ENCODE measurements around the gene GNA12. TPM values are rescaled to one million over a fixed set of nuclear protein-coding genes. Genes with fewer than 3 reads are reported as not detected.
"Not testable (repeated sequence)": the region's sequence is repeated elsewhere in the genome, so short reads cannot be mapped to it uniquely, and the experiment has no call there.

The GNA12 gene
- total RNA-seq, 1 experiment from 2014 or later: 6.3 TPM

GRCh38 chr7:2864999-2865670, 21.0 kb upstream of the GNA12 start:
- peak; percentile 85 for DNase-seq (ENCODE audit: low read depth)

GRCh38 chr7:2864204-2864985, 20.3 kb upstream of the GNA12 start:
- peak; percentile 42 for DNase-seq (ENCODE audit: low read depth)

GRCh38 chr7:2863461-2864066, 19.5 kb upstream of the GNA12 start:
- peak; percentile 99 for DNase-seq (ENCODE audit: low read depth)

GRCh38 chr7:2862831-2863361, 18.8 kb upstream of the GNA12 start:
- DNase-seq (ENCODE audit: low read depth): peak; percentile 98

- DNase-seq (ENCODE audit: low read depth): no peak
These were observed 17.4 kb upstream of the GNA12 start for GRCh38 chr7:2861509-2861908.

- DNase-seq (ENCODE audit: low read depth): no peak
These were observed 16.6 kb upstream of the GNA12 start for GRCh38 chr7:2860627-2861133.

- no peak for DNase-seq (ENCODE audit: low read depth)
These were observed 15.8 kb upstream of the GNA12 start for GRCh38 chr7:2859952-2860351.

- DNase-seq (ENCODE audit: low read depth): no peak
These were observed 14.5 kb upstream of the GNA12 start for GRCh38 chr7:2858621-2859020.

- no peak for DNase-seq (ENCODE audit: low read depth)
These were observed 12.5 kb upstream of the GNA12 start for GRCh38 chr7:2856388-2857169.

- no peak for DNase-seq (ENCODE audit: low read depth)
These were observed 11.3 kb upstream of the GNA12 start for GRCh38 chr7:2855386-2855785.

GRCh38 chr7:2853552-2853951, 9.4 kb upstream of the GNA12 start:
- not testable (repeated sequence) for DNase-seq (ENCODE audit: low read depth)

- no peak for DNase-seq (ENCODE audit: low read depth)
These were observed 9.0 kb upstream of the GNA12 start for GRCh38 chr7:2853147-2853546.

GRCh38 chr7:2851497-2851896, 7.4 kb upstream of the GNA12 start:
- no peak for DNase-seq (ENCODE audit: low read depth)

GRCh38 chr7:2849941-2850766, 6.0 kb upstream of the GNA12 start:
- DNase-seq (ENCODE audit: low read depth): no peak

GRCh38 chr7:2845034-2845592, 1.0 kb upstream of the GNA12 start:
- no peak for DNase-seq (ENCODE audit: low read depth)

- DNase-seq (ENCODE audit: low read depth): peak; percentile 60
These were observed 376 bp downstream of the GNA12 start for GRCh38 chr7:2843711-2844152.

GRCh38 chr7:2843191-2843685, 870 bp downstream of the GNA12 start:
- DNase-seq (ENCODE audit: low read depth): peak; percentile 44

GRCh38 chr7:2841907-2842306, 2.2 kb downstream of the GNA12 start:
- DNase-seq (ENCODE audit: low read depth): no peak

- no peak for DNase-seq (ENCODE audit: low read depth)
These were observed 3.6 kb downstream of the GNA12 start for GRCh38 chr7:2840458-2840857.

Data from Daoy (cell line).